ENCODE results near the gene LPGAT1.

The LPGAT1 gene

DNA sequence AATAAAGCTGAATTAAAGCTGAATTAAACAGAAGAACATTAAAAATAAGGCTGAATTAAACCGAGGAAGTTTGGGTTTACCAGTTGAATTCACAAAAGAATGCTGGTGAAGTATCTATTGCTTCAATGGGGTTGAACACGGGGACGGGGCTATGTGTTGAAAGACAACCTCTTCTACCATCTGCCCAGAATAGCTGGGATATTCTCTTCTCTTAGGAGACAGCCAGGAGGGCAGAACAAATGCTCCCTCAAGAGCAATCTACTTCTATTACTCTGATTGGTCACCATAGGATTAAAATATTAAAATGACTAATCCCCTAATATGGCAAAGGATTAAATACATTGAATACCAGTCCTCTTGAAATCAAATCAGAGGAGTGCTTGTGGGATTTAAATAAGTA is 68.4 kb downstream of the LPGAT1 start:
- DNase-seq (ENCODE audit: low read depth in 2 of 2): no peak

DNA sequence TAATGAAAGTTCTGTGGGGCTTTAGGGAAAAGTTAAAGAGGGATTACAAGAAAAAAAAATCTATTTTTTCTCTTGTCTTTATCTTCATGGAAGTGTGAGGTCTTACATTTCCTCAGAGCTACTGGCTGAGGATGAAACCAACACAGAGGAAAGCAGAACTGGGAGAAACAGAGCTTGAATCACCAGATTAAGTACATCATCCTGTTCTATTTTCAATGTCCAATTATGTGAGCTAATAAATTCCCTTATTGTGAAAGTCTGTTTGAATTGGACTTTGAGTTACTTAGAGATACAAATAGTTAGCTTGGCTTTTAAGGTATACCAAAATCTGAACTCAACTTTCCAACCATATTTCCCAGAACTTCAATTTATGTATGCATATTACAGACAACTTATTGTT is 69.2 kb downstream of the LPGAT1 start:
- no peak for DNase-seq (ENCODE audit: low read depth in 2 of 2)

DNA sequence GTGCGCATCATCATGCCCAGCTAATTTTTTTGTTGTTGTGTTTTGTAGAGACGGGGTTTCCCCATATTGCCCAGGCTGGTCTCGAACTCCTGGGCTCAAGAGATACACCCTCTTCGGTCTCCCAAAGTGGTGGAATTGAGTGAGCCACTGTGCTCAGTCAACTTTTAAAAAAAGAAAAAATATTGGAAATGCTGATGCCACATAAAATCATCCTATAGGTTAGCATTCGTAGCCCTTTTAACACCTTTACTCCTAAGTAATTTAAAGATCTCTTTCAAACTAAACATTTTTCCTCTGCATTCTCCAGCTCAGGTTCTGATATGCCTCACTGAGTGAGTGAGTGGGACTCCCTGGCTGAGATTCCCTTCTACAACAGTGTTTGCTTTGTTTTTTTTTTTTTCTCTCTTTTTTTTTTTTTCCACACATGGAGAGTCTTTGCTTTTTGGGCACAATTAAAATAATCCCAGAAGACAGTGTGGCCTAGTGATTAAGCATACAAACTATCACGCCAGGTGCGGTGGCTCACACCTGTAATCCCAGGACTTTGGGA is 74.0 kb downstream of the LPGAT1 start:
- DNase-seq (ENCODE audit: low read depth in 2 of 2): no peak

DNA sequence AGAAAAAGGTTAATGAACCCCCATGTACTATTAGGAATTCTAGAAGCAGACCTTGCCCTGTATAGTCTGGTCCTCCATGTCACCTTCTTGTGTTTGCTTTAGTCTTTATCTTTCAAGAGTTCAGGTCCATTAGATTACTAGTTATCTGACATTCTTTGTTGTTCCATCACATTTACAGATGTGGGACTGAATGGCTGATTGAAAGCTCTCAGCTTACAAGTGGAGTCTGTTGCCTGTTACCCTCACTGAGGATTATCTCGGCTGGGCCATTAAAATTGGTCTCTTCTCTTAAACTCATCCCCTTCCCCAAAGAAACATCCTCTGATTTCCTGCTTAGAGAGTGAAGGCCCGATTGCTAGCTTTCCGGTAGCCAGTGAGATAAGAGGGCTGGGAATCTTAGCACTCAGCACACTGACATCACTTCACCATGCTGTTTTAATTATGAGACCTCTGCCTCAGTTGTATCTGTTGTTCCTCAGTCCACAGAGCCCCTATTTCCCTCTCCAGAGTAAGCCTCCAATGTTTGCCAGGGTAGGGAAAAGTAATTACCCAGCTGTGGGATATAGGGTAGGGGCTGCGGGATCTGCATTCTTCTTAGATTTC is 76.8 kb downstream of the LPGAT1 start:
- no peak for DNase-seq (ENCODE audit: low read depth in 2 of 2)

DNA sequence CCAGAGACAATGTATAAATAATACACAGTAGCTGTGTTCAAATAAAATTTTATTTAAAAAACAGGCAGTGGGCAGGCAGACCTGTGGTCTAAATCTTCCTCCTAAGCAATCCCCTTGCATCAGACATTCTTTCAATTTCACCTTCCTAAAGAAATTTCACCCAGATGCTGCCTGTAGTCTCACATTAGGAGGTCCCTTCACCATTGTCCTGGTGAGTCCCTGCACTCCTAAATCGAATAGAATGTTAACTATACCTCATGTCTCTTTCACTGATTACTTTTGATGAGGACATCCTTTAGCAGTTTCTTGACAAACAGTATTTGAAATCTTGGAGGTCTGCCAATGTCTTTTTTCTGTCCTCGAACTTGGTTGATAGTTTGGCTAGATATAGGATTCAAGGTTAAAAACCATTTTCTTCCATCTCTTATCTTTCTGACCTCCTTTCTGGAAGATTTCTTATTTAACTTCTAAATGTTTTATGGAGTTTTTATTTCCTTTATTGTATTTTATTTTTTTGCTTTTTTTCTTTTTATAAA is 77.5 kb downstream of the LPGAT1 start:
- no peak for DNase-seq (ENCODE audit: low read depth in 2 of 2)

DNA sequence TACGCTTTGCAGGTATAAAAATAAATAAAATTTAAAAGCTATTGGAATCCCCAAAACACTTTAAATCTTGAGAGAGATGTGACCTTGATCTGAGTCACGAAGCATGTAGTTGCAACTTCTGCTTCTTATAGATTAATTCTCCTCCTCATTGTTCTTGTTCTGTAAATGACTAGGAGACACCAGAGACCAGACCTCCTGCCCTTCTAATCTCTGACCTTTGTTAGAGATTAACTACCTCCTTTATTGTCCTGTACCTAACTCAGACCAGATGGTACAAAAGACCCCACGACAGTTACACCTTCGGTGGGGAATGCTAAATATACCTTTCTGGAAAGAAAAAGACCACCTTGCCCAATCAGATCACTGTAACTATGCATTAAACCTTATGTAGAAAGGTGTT is 78.2 kb downstream of the LPGAT1 start:
- no peak for DNase-seq (ENCODE audit: low read depth in 2 of 2)

DNA sequence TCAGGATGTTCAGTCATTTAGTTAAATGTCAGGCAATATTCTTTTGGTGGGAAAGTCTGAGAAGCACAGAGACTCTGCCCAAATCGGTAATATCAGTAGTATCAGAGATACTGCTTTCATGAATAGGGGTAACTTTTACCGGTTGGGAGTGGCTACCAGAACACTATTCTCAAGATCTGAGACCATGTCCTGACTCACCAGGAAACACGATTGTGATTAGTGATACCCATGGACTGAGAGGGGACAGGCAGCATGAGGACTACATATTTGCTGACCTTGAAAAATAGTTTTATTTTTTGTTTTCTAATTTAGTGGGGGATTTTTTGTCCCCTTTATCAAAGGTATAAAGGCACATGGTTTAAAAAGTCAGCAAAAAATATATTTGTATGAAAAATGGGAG is 79.1 kb downstream of the LPGAT1 start:
- DNase-seq (ENCODE audit: low read depth in 2 of 2): no peak

DNA sequence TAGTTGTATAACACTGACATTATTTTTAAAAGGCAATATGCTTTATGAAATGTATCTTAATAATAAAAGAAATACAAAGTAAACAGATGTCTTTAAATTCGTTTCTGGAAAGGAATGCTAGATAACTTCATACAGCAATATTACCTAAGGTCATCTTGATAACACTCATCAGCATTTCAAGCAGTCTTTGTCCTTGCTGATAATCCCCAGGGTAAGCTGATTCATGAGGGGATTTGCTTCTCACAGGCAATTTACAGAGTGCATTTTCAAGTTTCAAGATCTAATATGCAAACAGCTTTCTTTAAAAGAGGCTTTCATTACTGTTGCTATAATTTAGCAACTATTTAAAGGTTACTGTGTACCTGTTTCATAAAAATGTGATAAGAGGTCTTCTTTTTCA is 80.0 kb downstream of the LPGAT1 start:
- no peak for DNase-seq (ENCODE audit: low read depth in 2 of 2)

DNA sequence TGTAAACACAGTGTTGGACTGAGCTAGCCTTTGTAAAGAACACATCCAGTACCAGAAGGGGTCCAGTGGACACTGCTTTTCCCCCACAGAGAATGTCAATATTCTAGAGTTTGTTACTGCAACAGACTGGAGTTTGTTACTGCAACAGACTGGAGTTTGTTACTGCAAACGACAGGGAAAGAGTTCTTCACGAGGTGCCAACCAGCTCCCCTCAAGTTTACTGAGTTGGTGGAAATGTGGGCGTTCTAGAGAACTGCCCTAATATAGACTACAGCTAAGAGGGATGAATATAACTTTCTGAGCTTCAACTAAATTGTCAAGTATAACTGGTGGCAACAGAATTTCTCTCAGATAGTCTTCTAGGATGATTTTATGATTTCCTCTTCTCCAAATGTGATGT is 81.3 kb downstream of the LPGAT1 start:
- DNase-seq (ENCODE audit: low read depth in 2 of 2): no peak

DNA sequence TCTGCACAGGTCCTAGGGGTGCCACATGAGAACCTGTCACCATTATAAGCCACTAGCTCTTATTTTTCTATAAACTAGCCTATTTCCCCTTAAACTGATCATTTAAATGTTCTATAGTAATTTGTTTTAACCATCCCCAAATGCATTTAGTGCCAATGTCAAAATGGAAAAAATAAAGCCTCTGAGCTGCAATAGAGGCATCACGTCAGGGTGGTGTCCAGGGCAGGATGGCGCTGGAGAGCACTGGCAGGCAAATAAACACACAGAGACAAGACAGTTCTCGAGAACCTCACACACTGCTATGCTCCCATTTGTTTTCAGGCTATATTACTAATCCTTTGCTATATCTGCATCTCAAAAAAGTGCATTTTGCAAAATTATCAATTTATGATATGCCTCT is 81.8 kb downstream of the LPGAT1 start:
- no peak for DNase-seq (ENCODE audit: low read depth in 2 of 2)

DNA sequence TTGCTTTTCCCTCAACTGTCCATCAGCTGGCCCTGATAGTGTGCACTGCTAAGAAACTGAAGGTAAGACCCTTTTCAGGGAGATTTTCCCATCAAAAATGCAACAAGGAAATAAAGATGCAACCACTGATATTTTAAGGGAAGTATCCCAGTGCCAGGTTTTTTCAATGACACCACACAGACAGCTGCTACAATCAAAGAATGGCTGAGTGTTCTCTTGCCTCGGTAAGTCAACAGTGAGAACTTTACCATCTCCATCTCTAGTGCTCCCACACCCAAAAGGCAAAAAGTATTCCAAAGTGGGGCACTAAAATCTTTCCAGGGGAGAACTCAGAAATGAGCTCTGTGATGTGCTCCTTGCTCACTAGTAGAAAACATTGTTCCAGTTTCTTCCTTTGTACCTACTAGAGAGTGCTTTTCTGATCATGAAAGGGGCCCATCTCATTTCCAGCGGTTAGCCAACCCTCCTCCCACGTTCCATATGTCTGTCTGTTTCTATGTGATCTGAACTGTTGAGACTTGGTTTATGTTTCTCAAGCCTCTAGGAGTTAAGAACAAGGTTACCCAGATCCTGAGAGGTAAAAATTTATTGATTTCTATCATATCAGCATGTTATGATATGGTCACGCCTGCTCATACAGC is 87.6 kb downstream of the LPGAT1 start:
- DNase-seq (ENCODE audit: low read depth in 2 of 2): no peak

DNA sequence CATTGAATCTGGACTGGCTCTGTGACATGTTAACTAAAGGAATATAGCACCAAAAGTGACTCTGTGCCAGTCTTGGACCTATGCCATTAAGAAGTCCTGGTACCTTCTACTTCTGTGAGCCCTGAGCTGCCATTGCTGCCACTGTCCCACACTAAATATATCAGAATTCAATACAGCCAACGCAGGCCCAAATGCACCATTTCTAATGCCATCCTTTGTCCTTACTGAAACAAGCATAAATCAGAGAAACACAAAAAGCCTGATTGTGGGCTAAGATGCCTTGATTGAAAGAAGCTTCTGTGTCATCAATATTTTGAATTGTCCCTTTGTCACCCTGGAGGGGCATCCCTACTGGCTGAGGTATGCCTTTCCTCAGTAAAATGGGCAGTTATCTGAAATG is 88.3 kb downstream of the LPGAT1 start:
- DNase-seq (ENCODE audit: low read depth in 2 of 2): no peak

DNA sequence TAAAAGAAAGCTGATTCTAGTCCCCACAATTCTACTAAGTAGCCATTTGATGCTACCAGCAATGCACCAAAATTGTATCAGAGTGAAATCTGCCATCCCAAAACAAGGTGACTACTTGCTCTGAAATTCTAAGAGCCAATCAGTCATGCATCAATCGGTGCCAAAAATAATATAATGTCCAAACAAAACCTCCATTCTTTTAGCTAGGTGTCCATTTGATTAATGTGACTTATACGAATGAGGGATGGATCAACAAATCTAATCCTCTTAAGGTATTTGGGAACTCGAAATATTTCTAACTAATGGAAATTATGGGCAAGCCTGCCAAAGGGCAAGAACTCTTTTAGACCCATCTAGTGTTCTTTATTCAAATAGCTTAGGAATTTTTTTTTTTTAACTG is 88.8 kb downstream of the LPGAT1 start:
- no peak for DNase-seq (ENCODE audit: low read depth in 2 of 2)

DNA sequence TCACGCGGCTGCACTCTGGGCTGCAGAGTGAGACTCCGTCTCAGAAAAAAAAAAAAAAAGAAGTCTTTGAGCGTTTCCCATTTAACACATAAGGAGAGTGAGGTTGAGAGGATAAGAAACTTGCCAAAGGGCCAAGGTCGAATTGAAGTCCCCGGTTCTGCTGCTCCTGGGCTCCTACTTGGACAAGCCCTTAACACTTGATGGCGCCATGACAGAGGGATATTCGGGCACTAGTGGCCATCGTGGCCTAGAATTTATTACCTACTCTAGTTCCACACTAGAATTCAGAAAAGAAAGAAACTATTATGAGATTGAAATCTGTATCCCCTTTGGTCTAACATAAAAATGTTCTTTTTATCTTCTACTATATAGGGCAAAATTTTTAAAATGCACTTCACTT is 89.4 kb downstream of the LPGAT1 start:
- DNase-seq (ENCODE audit: low read depth in 2 of 2): no peak

DNA sequence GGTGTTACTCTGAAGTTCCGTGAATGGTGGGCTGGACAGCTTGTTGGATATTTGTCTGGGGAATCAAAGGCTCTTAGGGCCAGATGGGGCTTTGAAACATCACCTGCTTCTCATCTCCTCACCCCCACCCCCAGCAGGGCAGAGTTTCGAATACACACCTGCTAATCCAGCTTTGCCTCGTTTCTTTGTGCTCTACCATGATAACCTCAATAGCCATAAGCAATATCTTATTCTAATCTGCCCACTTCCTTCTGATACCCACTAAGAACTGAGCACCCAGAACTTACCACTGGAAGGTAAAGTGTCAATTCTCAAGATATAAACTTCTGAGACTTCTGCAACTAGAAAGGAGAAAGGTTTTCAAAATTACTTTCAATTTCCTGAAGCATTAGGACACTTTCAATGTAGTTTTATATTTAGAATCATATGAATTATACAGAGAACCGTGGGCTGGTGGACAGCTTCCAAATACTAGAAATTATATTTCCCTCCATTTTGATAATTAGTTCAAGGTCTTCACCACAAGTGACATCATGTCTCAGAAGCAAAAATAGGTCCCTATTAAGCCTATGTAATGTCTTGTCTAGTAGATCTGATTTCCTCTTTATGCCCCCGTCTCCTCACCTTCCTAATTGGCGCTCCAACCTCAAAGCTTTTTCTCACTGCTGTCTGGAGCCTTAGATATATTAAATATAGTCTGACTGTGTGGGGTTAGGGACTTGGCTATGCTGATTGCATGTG is 90.7 kb downstream of the LPGAT1 start:
- no peak for DNase-seq (ENCODE audit: low read depth in 2 of 2)

DNA sequence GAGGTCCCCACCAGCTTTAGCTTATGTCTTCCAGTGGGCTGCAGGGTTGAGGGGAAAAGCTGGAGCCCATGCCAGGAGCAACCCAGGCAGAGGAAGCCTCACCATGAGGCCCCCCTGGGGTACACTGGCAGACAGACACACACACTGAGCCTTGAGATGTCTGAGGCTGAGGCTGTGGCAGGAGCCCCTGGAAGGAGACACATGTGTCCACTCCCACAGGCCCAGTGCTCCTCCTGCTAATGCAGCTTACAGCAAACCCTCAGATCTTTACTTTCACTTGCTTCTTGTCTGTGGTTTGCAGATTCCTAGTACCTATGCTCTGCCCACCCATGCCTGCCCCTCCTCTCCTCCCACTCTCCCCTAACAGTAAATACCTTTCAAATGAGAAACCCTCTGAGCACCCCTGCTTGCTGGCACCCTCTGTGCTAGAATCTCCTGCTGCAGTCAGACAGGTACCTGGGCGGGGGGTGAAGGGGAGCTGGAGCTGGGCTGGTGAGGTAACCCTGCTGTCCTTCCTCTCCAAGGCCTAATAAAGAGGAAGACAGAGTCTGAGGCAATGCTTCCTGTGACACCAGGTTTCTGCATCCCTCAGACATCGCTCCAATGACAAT is 91.8 kb downstream of the LPGAT1 start:
- DNase-seq (ENCODE audit: low read depth in 2 of 2): no peak

DNA sequence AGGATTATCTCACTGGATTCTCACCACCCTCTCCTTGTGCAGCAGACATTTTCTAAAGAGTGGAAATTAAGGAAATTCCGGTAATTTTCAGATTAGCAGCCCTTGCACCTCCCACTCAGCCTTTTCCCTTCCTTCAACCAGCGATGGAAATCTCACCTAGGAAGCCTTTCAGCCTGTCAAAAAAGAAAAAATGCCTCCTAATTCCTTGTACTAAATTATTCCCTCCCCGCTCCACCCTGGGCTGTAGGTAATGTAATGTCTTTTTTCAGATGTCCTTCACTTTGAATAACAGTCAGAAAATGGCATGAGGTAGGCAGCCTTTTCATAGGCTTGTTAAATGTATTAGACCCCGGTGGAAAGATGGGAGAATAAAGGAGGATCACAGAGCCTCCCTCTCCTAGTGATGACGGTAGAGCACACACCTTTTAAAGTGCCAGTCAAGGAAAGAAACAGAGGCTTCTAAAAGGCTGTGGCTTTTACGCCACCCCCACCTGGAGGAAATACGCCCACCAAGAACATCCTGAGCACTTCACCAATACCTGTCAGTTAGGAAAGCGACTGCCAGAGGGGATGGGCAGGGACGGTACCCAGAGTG is 92.4 kb downstream of the LPGAT1 start:
- no peak for DNase-seq (ENCODE audit: low read depth in 2 of 2)

DNA sequence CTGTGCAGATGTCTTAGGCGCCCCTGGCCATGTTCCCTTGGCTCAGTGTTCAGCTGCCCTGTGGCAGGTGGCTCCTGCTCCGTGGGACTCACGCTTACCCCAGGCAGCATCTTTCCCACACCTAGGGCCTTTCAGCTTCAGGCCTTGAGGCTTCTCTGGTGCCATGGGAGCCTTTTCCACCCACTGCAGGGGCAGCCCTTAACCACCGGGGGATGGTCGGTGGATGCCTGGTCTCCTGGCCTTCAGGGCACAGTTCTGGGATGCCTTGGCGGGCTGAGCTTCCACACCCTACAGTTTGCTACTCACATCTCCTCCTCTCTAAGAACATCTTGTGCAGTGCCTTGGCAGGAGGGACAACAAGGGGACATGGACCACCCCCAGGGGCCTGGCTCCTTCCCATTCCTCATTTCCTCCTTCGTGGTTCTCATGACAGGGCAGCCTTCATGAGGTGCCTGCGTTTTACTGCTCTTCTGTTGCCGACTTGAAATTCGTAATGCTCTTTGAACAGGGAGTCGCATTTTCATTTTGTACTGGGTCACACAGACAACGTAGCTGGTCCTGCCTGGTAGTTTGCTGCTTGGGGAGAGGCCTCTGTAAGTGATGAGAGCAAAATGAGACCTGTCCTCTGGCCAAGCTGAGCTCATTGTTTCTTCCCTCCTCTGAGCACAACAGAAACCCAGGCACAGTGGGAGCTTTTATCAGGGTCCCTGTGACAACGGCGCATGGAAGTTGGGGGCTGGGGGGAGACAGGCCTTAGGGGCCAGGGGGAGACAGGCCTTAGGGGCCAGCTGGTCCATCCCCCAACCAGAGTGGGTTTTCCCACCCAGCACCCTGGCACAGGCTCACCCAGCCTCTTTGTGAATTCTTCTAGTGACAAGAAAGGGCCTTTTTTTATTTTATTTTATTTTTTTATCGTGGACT is 93.2 kb downstream of the LPGAT1 start:
- DNase-seq (ENCODE audit: low read depth in 2 of 2): no peak

DNA sequence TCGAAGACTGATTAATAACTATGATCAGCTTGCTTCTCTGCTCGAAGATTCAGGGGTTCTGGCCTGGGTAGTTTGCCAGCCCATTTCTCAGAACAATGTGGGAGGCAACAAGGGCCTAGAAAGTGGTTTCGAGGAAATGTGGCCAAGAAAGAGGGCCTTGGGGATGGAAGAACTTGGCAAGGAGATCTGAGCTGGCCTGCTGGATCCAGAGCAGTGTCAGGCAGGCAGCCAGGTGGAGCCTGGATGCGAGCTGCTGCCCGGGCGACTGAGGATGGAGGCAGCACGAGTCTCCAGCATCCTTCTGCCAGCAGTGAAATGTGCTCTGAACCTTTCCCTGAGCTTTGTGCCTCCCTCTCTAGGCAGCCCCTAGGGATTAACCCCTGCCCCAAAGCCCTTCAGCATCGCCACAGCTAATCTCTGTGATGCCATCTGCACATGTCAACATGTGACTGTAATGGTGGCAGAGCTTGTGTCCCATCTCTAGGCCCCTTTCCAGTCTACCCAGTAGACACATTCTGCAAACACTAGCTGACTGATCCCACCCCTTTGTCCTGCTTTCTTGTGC is 94.1 kb downstream of the LPGAT1 start:
- no peak for DNase-seq (ENCODE audit: low read depth in 2 of 2)
